GM12892 (cell line): ENCODE measurements around the gene EDEM3.

Experiments
- POLR2AphosphoS5 ChIP-seq: IDR thresholded peaks from 2 replicates; pipeline ENCODE4 v1.6.1; 2011; ENCODE audit warnings: low read depth, low read length, control low read depth
- TAF1 ChIP-seq: IDR thresholded peaks from 2 replicates; pipeline ENCODE4 v1.6.1; 2011; ENCODE audit warnings: low read depth, mild to moderate bottlenecking, control low read depth, low read length, borderline replicate concordance

DNA sequence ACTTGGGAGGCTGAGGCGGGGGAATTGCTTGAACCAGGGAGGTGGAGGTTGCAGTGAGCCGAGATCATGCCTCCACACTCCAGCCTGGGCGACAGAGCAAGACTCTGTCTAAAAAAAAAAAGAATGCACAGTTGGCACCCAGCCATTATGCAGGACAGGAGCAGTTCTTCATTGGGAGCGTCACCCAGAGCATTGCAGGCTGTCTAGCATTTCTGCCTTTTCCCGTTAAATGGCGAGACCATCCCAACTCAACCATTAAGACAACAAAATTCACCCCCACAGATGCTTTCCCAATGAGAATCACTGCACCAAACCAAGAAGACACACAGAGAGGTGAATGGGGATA lies 105.8 kb downstream of the EDEM3 start:
- TF ChIP-seq POLR2AphosphoS5 (no peak), TAF1 (no peak)
